Naive thymus-derived CD8-positive, alpha-beta T cell (primary cell): ENCODE results near the gene SAMHD1. TPM values are rescaled to one million over a fixed set of nuclear protein-coding genes. Genes with fewer than 3 reads are reported as not detected.
A peak's percentile ranks its signal among the peaks of the same experiment; 100 is the strongest.
"Not testable (repeated sequence)": the region's sequence is repeated elsewhere in the genome, so short reads cannot be mapped to it uniquely, and the experiment has no call there.

Source experiments
- ATAC-seq, 2 donors: fragments of 150-1000 bp; cut with Tn5 transposase in 1 of 2; sonication (Bioruptor Pico), chemical (Tn5 transposase) in 1 of 2; 1 replicate in 1 of 2; 2 replicates in 1 of 2; pipeline ENCODE4 v1.10.0; 2021; ENCODE audit warnings: mild to moderate bottlenecking in 2 of 2, moderate library complexity in 2 of 2
- POLR2A ChIA-PET: fragments of 350-600 bp; sonication (Branson Sonifier 250); formaldehyde crosslinking; loops from one replicate; lab custom pipeline; 2021; ENCODE audit warnings: antibody characterized with exemption; lab: Charles Lee
- DNase-seq, 10 donors: peaks; one replicate each; pipeline versions ENCODE4 v3.0.0 to v3.0.0-alpha.2; 2020 to 2022
- H3K27ac Mint-ChIP-seq, 10 donors: one replicate each; pipeline ENCODE4 v1.8.0; 2020 to 2022; ENCODE audit warnings: mild to moderate bottlenecking in 10 of 10, mixed read lengths in 10 of 10, moderate library complexity in 4 of 10, inconsistent platforms in 1 of 10
- H3K27me3 Mint-ChIP-seq, 5 donors: one replicate each; pipeline ENCODE4 v1.8.0; 2021 to 2022; ENCODE audit warnings: mixed read lengths in 5 of 5
- H3K36me3 Mint-ChIP-seq, 3 donors: one replicate each; pipeline ENCODE4 v1.8.0; 2020 to 2022; ENCODE audit warnings: mixed read lengths in 3 of 3, mild to moderate bottlenecking in 2 of 3, inconsistent platforms in 1 of 3
- H3K4me1 Mint-ChIP-seq, 4 donors: one replicate each; pipeline ENCODE4 v1.8.0; 2021 to 2022; ENCODE audit warnings: mixed read lengths in 4 of 4
- H3K4me3 Mint-ChIP-seq, 10 donors: one replicate each; pipeline ENCODE4 v1.8.0; 2020 to 2022; ENCODE audit warnings: mild to moderate bottlenecking in 10 of 10, mixed read lengths in 10 of 10, moderate library complexity in 6 of 10, inconsistent platforms in 1 of 10
- H3K9me3 Mint-ChIP-seq, 9 donors: one replicate each; pipeline ENCODE4 v1.8.0; 2020 to 2022; ENCODE audit warnings: mixed read lengths in 9 of 9, mild to moderate bottlenecking in 3 of 9, inconsistent platforms in 1 of 9, moderate library complexity in 1 of 9
- polyA plus RNA-seq, 3 donors: library from polyadenylated mRNA; unstranded; fragments of 300-500 nt; fragmentation: Illumina TruSeq; gene quantifications; one replicate each; pipeline ENCODE4 v1.2.3, GENCODE V29; 2021
- total RNA-seq, 8 experiments: library from RNA in 2 of 8; stranded (reverse) in 2 of 8; gene quantifications; one replicate each; pipeline ENCODE4 v1.2.3 and lab custom pipeline; 2021 to 2026

The SAMHD1 gene
- total and polyA plus RNA-seq, 5 experiments from 2014 or later: 204 to 247 (median 219) TPM

DNA sequence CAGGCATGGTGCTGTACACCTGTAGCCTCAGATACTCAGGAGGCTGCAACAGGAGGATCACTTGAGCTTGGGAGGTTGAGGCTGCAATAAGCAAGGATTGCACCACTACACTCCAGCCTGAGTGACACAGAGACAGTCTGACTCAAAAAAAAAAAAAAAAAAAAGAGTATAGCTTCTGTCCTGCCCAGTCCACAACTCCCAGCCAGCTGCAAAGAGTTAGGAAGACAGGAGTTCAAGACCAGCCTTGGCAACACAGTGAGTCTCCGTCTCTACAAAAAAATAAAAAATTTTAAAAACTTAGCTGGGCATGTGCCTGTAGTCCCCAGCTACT, 103.8 kb downstream of the SAMHD1 start:
- Mint-ChIP-seq H3K27me3 (no peaks in the 10 kb centered on the region), H3K4me1 (peaks cover 5 to 41% (median 15%) of the 10 kb centered on the region in 4 donors), H3K36me3 (no peaks in the 10 kb centered on the region), H3K27ac (no peak overlapping the region), H3K4me3 (no peak overlapping the region), H3K9me3 (peaks cover 0 to 2% (median 0%) of the 10 kb centered on the region in 9 donors)
- POLR2A ChIA-PET: interaction anchor here (0.6 to 0.7 kb wide), 2 partner anchors 9 to 62 kb away, joined by 4 to 9 read pairs; no protein-coding TSS in a partner anchor
- ATAC-seq (no peak), DNase-seq (no peak)

- Mint-ChIP-seq H3K9me3 (peaks cover 0 to 2% (median 0%) of the 10 kb centered on the region in 9 donors), H3K36me3 (no peaks in the 10 kb centered on the region), H3K27ac (peak overlapping the region in 2 of 10 donors; percentile 46 to 53), H3K4me3 (no peak overlapping the region), H3K4me1 (peaks cover 5 to 46% (median 20%) of the 10 kb centered on the region in 4 donors), H3K27me3 (no peaks in the 10 kb centered on the region)
- ATAC-seq (no peak), DNase-seq (no peak)
- POLR2A ChIA-PET: interaction anchor here (1.5 kb wide), 1 partner anchor 11 kb away, joined by 4 read pairs; no protein-coding TSS in a partner anchor
Observed at GRCh38 chr20:36847009-36847709, 104.3 kb downstream of the SAMHD1 start.

DNA sequence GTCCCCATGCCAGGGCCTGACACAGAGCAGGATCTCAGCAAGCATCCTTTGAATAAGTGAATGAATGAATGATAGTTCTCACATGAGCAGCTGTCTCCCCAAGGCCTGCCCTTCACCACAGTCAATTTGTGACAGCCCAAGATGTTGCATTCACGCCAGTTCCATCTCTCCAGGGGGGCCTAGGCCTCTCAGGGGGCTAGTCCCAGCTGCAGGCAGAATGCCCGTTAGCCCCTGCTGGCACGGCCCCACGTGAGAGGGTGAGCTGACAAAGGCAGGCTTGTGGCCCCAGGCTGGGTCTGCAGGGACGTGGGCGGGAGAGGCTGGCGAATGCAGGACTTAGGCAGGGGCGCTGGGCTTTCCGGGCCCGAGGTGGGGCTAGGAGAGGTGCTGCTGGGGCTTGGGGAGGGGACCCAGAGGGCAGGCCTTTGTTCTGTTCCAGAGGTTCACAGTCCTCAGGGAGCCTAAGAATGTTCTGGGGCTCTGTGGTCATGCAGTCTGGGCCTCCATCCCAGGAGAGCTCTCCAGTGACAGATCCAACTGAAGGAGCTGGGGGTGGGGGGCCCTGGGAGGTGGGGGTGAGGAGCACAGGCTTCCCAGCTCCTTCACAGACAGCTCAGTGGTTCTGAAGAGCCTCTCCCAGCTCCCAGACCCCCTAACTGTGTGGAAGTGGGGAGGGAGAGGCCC, 106.1 kb downstream of the SAMHD1 start:
- peaks cover 6 to 55% (median 31%) of the 10 kb centered on the region in 4 donors for H3K4me1 Mint-ChIP-seq
- no peaks in the 10 kb centered on the region for H3K36me3 Mint-ChIP-seq
- H3K27ac Mint-ChIP-seq: peak overlapping the region in 1 of 10 donors; percentile 66
- H3K4me3 Mint-ChIP-seq: no peak overlapping the region
- POLR2A ChIA-PET: interaction anchor here (0.5 to 1.5 kb wide), 5 partner anchors 9 to 81 kb away, joined by 3 to 9 read pairs (median 4); a partner anchor contains a TSS
- ATAC-seq: no peak
- no peak for DNase-seq
- H3K9me3 Mint-ChIP-seq: no peaks in the 10 kb centered on the region
- H3K27me3 Mint-ChIP-seq: no peaks in the 10 kb centered on the region

DNA sequence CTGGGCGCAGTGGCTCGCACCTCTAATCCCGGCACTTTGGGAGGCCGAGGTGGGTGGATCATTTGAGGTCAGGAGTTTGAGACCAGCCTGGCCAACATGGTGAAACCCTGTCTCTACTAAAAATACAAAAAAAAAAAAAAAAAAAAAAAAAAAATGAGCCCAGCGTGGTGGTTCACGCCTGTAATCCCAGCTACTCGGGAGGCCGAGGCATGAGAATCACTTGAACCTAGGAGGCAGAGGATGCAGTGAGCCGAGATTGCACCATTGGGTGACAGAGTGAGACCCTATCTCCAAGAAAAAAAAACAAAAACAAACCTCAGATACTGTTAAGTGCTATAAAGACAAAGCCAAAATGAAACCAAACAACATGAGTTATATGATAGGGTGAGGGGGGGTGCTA, 110.5 kb downstream of the SAMHD1 start:
- Mint-ChIP-seq H3K4me3 (peak overlapping the region in 1 of 10 donors; percentile 4), H3K4me1 (peaks cover 6 to 57% (median 31%) of the 10 kb centered on the region in 4 donors), H3K27ac (peak overlapping the region in 9 of 10 donors; percentile 5 to 91 (median 76))
- not testable (repeated sequence) for DNase-seq, H3K9me3 Mint-ChIP-seq, ATAC-seq, H3K36me3 Mint-ChIP-seq, H3K27me3 Mint-ChIP-seq
- POLR2A ChIA-PET: interaction anchor here (0.7 kb wide), 2 partner anchors 42 to 56 kb away, joined by 3 to 4 read pairs; no protein-coding TSS in a partner anchor

Other genes with a start within 250 kb of the SAMHD1 start
- gene NDRG3, start 205.6 kb downstream of the SAMHD1 start, total RNA-seq: 10 to 100 TPM; 28.9 to 32.8 TPM
- 10 to 100 TPM; 40.0 to 44.5 (median 40.3) TPM for gene NDRG3, start 205.6 kb downstream of the SAMHD1 start, polyA plus RNA-seq
- gene DSN1, start 177.9 kb downstream of the SAMHD1 start, total RNA-seq: 10 to 100 TPM; 12.3 to 12.6 TPM
- gene DSN1, start 177.9 kb downstream of the SAMHD1 start, polyA plus RNA-seq: 10 to 100 TPM in 1 of 3 donors, 1 to 10 TPM in 2; 8.6 to 10.4 (median 8.7) TPM
- not detected for gene TLDC2, start 75.6 kb downstream of the SAMHD1 start, total RNA-seq
- gene TLDC2, start 75.6 kb downstream of the SAMHD1 start, polyA plus RNA-seq: under 1 TPM; 0.17 to 0.23 (median 0.20) TPM
- gene RBL1, start 144.3 kb upstream of the SAMHD1 start, total RNA-seq: 10 to 100 TPM; 19.8 to 26.2 TPM
- 1 to 10 TPM; 6.2 to 7.6 (median 7.0) TPM for gene RBL1, start 144.3 kb upstream of the SAMHD1 start, polyA plus RNA-seq
- 100 to 1,000 TPM in 1 of 2 experiments, 10 to 100 TPM in 1; 94.4 to 107 TPM for gene RPN2, start 227.6 kb upstream of the SAMHD1 start, total RNA-seq
- 100 to 1,000 TPM; 235 to 239 (median 236) TPM for gene RPN2, start 227.6 kb upstream of the SAMHD1 start, polyA plus RNA-seq
- 1 to 10 TPM in 1 of 2 experiments, under 1 TPM in 1; 0.71 to 1.9 TPM for gene MROH8, start 227.8 kb upstream of the SAMHD1 start, total RNA-seq
- 1 to 10 TPM in 1 of 3 donors, under 1 TPM in 2; 0.49 to 2.5 (median 0.66) TPM for gene MROH8, start 227.8 kb upstream of the SAMHD1 start, polyA plus RNA-seq